Left lung (tissue), 10 donors: ENCODE measurements around the gene STARD8. TPM values are rescaled to one million over a fixed set of nuclear protein-coding genes. Genes with fewer than 3 reads are reported as not detected.

ENCODE experiments used
- ATAC-seq: fragments of 200-7000 bp; cut with Tn5 transposase; one replicate; pipeline ENCODE4 v1.9.1; 2020; ENCODE audit warnings: moderate library complexity
- DNase-seq, 4 donors: peaks; one replicate each; pipeline ENCODE4 v3.0.0-alpha.2; 2013 to 2020
- H3K27ac ChIP-seq, 2 donors: fragments of 200-600 bp; sonication (generic) in 1 of 2; one replicate each; pipeline versions ENCODE4 v1.5.0 to v1.8.0; 2020 to 2021
- H3K27me3 ChIP-seq, 2 donors: fragments of 200-600 bp; sonication (generic) in 1 of 2; one replicate each; pipeline versions ENCODE4 v1.5.0 to v1.8.0; 2020 to 2021
- H3K36me3 ChIP-seq, 2 donors: fragments of 200-600 bp; sonication (generic) in 1 of 2; one replicate each; pipeline versions ENCODE4 v1.5.0 to v1.8.0; 2020 to 2021
- H3K4me1 ChIP-seq, 2 donors: fragments of 200-600 bp; one replicate each; pipeline ENCODE4 v1.8.0; 2021
- H3K4me3 ChIP-seq, 2 donors: fragments of 200-600 bp; sonication (generic) in 1 of 2; one replicate each; pipeline versions ENCODE4 v1.5.0 to v1.8.0; 2020 to 2021; ENCODE audit warnings: mild to moderate bottlenecking in 1 of 2
- H3K9me3 ChIP-seq, 2 donors: fragments of 200-600 bp; sonication (generic) in 1 of 2; one replicate each; pipeline versions ENCODE4 v1.5.0 to v1.8.0; 2020 to 2021
- CTCF ChIP-seq, 2 donors: fragments of 200-600 bp; sonication (generic) in 1 of 2; IDR thresholded peaks; one replicate each; pipeline versions ENCODE4 v1.5.0 to v1.8.0; 2021; ENCODE audit warnings: antibody characterized with exemption in 2 of 2
- intact Hi-C, 2 donors: fragments of 100-400 bp; cut with DNase I; formaldehyde crosslinking; loops; one replicate each; pipeline versions ENCODE4 v1.11.2 to v1.14.2; 2022
- polyA plus RNA-seq, 6 donors: library from polyadenylated mRNA; unstranded; fragments of 120-200 nt; gene quantifications; one replicate each; pipeline ENCODE4 v1.2.1, GENCODE V29; 2013; ENCODE audit not compliant: insufficient read length in 6 of 6
- total RNA-seq, 2 donors: library from RNA; stranded (reverse); fragmentation: NEBNext Ultra II Directional; extraction: Animal tissue kit (Norgen Biotek cat#: 25700); gene quantifications; one replicate each; pipeline ENCODE4 v1.2.1, GENCODE V29; 2021
- donor health status: DM: no; HTN: yes; CAD: no.
- donor health status: DM: no; HTN: no; CAD: no.

The STARD8 gene
- total and polyA plus RNA-seq, 8 donors, result 11.9 to 19.8 (median 15.0) TPM

- Histone ChIP-seq H3K27ac (no peak overlapping the region), H3K27me3 (no peaks in the 10 kb centered on the region), H3K4me3 (no peak overlapping the region), H3K36me3 (no peaks in the 10 kb centered on the region), H3K4me1 (no peaks in the 10 kb centered on the region), H3K9me3 (no peaks in the 10 kb centered on the region)
- ATAC-seq, result no peak
- no peak for DNase-seq
- intact Hi-C loops, result no loop called here
- no peak for TF ChIP-seq CTCF (IDR thresholded peaks at IDR 0.05)
Observed at GRCh38 chrX:68640661-68641060, 6.8 kb upstream of the STARD8 start.

DNA sequence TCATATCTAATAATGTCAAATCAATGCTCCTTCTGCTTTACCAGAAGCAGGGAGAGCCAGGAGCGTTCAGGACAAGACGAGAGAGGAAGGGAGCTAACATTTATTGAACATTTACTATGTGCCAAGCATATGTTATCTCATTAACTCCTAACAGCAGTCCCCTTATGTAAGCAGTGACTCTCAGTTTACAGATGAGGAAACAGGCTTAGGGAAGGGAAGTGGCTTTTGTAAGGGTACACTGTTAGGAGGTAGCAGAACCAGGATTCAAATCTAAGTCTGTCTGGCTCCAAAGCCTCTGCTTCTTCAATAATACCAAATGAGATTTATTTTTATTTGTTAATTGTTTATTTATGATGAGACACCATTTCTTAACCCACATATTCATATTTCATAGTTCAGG, 2.6 kb upstream of the STARD8 start:
- ATAC-seq (no peak), DNase-seq (no peak)
- Histone ChIP-seq H3K36me3 (no peaks in the 10 kb centered on the region), H3K4me1 (no peaks in the 10 kb centered on the region), H3K4me3 (no peak overlapping the region), H3K27me3 (peaks cover 0 to 10% of the 10 kb centered on the region in 2 donors), H3K27ac (no peak overlapping the region), H3K9me3 (no peaks in the 10 kb centered on the region)
- TF ChIP-seq CTCF (IDR thresholded peaks at IDR 0.05), result no peak
- intact Hi-C loops, result no loop called here

GRCh38 chrX:68646421-68646820, 1.0 kb upstream of the STARD8 start:
- no peak for ATAC-seq

GRCh38 chrX:68648960-68649359, 1.5 kb downstream of the STARD8 start:
- DNase-seq (no peak), ATAC-seq (no peak)
- Histone ChIP-seq H3K4me1 (no peaks in the 10 kb centered on the region), H3K27me3 (peaks cover 0 to 10% of the 10 kb centered on the region in 2 donors), H3K9me3 (no peaks in the 10 kb centered on the region), H3K36me3 (no peaks in the 10 kb centered on the region), H3K27ac (no peak overlapping the region), H3K4me3 (no peak overlapping the region)
- TF ChIP-seq CTCF (IDR thresholded peaks at IDR 0.05), result no peak
- intact Hi-C loops, result no loop called here

More at GRCh38 chrX:68646421-68646820, 1.0 kb upstream of the STARD8 start:
- DNase-seq, result no peak
- H3K4me1 ChIP-seq, result no peaks in the 10 kb centered on the region
- no peaks in the 10 kb centered on the region for H3K36me3 ChIP-seq
- TF ChIP-seq CTCF (IDR thresholded peaks at IDR 0.05), result no peak
- no peak overlapping the region for H3K27ac ChIP-seq
- H3K27me3 ChIP-seq, result peaks cover 0 to 10% of the 10 kb centered on the region in 2 donors
- H3K9me3 ChIP-seq, result no peaks in the 10 kb centered on the region
- intact Hi-C loops, result no loop called here
- H3K4me3 ChIP-seq, result no peak overlapping the region

DNA sequence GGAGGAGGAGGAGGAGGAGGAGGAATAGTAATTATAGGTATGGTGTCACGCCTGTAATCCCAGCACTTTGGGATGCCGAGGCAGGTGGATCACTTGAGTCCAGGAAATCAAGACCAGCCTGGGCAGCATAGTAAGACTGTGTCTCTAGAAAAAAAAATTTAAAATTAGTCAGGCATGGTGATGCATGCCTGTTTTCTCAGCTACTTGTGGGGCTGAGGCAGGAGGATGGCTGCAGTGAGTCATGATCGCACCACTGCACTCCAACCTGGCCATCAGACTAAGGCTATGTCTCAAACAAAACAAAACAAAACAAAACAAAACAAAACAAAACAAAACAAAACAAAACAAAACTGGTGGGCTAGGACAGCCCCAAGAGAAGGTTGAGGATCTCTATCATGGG, 3.0 kb downstream of the STARD8 start:
- no peaks in the 10 kb centered on the region for H3K9me3 ChIP-seq
- intact Hi-C loops, result no loop called here
- no peak for DNase-seq
- no peaks in the 10 kb centered on the region for H3K36me3 ChIP-seq
- no peak for TF ChIP-seq CTCF (IDR thresholded peaks at IDR 0.05)
- ATAC-seq, result no peak
- H3K4me3 ChIP-seq, result no peak overlapping the region
- peaks cover 0 to 10% of the 10 kb centered on the region in 2 donors for H3K27me3 ChIP-seq
- H3K4me1 ChIP-seq, result no peaks in the 10 kb centered on the region
- H3K27ac ChIP-seq, result no peak overlapping the region
